Activated naive CD4-positive, alpha-beta T cell treated with anti-CD3 and anti-CD28 coated beads, Interleukin-2, amount 50 U/mL, for 72 hours (primary cell): ENCODE measurements around the gene CDKL1. TPM values are rescaled to one million over a fixed set of nuclear protein-coding genes. Genes with fewer than 3 reads are reported as not detected.

Source experiments
- ATAC-seq, 2 donors: fragments of 150-1000 bp; cut with Tn5 transposase; 2 replicates each; pipeline ENCODE4 v1.10.0; 2021; ENCODE audit warnings: mild to moderate bottlenecking in 2 of 2, moderate library complexity in 2 of 2
- DNase-seq, 2 donors: peaks; one replicate each; pipeline ENCODE4 v3.0.0; 2021 to 2022; ENCODE audit warnings: low spot score in 2 of 2
- H3K27ac Mint-ChIP-seq, 2 donors: one replicate each; pipeline ENCODE4 v1.8.0; 2022; ENCODE audit warnings: mild to moderate bottlenecking in 2 of 2, mixed read lengths in 2 of 2
- H3K36me3 Mint-ChIP-seq, 2 donors: one replicate each; pipeline ENCODE4 v1.8.0; 2022; ENCODE audit warnings: mixed read lengths in 2 of 2
- H3K9me3 Mint-ChIP-seq, 2 donors: one replicate each; pipeline ENCODE4 v1.8.0; 2022; ENCODE audit warnings: mixed read lengths in 2 of 2
- total RNA-seq, 2 donors: library from RNA; stranded (reverse); gene quantifications; one replicate each; pipeline ENCODE4 v1.2.3, GENCODE V29; 2022

CDKL1 gene
- total RNA-seq, 2 donors from 2014 or later = 4.3 to 6.1 TPM

- ATAC-seq (no peak), DNase-seq (no peak)
Observed at GRCh38 chr14:50290306-50290705, 106.4 kb downstream of the CDKL1 start.

GRCh38 chr14:50288146-50288545, 108.5 kb downstream of the CDKL1 start:
- Mint-ChIP-seq H3K36me3 (no peaks in the 10 kb centered on the region), H3K9me3 (no peaks in the 10 kb centered on the region), H3K27ac (no peak overlapping the region)
- DNase-seq (no peak), ATAC-seq (no peak)

More at GRCh38 chr14:50290306-50290705, 106.4 kb downstream of the CDKL1 start:
- Mint-ChIP-seq H3K36me3 (no peaks in the 10 kb centered on the region), H3K9me3 (no peaks in the 10 kb centered on the region), H3K27ac (no peak overlapping the region)

- H3K27ac Mint-ChIP-seq = no peak overlapping the region
- no peaks in the 10 kb centered on the region for H3K9me3 Mint-ChIP-seq
- no peak for DNase-seq
- ATAC-seq = no peak
- no peaks in the 10 kb centered on the region for H3K36me3 Mint-ChIP-seq
Observed at GRCh38 chr14:50285861-50286260, 110.8 kb downstream of the CDKL1 start.

Other genes starting within 250 kb of the CDKL1 start
- 10 to 100 TPM; 22.5 to 33.1 TPM for gene SOS2, start 165.3 kb downstream of the CDKL1 start, total RNA-seq
- gene L2HGDH, start 84.7 kb downstream of the CDKL1 start, total RNA-seq = 10 to 100 TPM; 17.3 to 20.7 TPM
- gene DMAC2L, start 84.6 kb downstream of the CDKL1 start, total RNA-seq = 10 to 100 TPM; 13.6 to 17.2 TPM
- gene MAP4K5, start 135.7 kb upstream of the CDKL1 start, total RNA-seq = 10 to 100 TPM; 16.8 to 17.8 TPM
- gene ATL1, start 163.3 kb upstream of the CDKL1 start, total RNA-seq = 1 to 10 TPM; 1.3 to 1.6 TPM